OCI-LY3 (cell line): ENCODE measurements around the gene MARK1.

ENCODE experiments used
- H2AFZ ChIP-seq: fragments of 200-600, 300-600 bp; shearing (Covaris generic); 2 replicates; pipeline ENCODE4 v1.6.0; 2014; ENCODE audit warnings: antibody characterized with exemption, low read depth, low read length
- H3K27ac ChIP-seq: fragments of 200-600, 300-600 bp; sonication (generic); 2 replicates; pipeline ENCODE4 v1.5.1; 2014; ENCODE audit warnings: mild to moderate bottlenecking, low read length, moderate library complexity, mixed read lengths
- H3K27me3 ChIP-seq: fragments of 200-600, 300-600 bp; sonication (generic); 2 replicates; pipeline ENCODE4 v1.6.1; 2014; ENCODE audit warnings: low read depth, low read length, mixed read lengths
- H3K36me3 ChIP-seq: fragments of 200-600, 300-600 bp; sonication (generic); replicated peaks from 2 replicates; pipeline ENCODE3; 2014; ENCODE audit warnings: low read depth, low read length, mixed read lengths
- H3K4me1 ChIP-seq: fragments of 300-600, 200-600 bp; sonication (generic); 2 replicates; pipeline ENCODE4 v1.6.1; 2014; ENCODE audit warnings: low read length, mixed read lengths
- H3K4me2 ChIP-seq: fragments of 200-600, 300-600 bp; sonication (generic); 2 replicates; pipeline ENCODE4 v1.6.1; 2014; ENCODE audit warnings: low read length, mixed read lengths
- H3K4me3 ChIP-seq: fragments of 300-600, 200-600 bp; sonication (generic); 2 replicates; pipeline ENCODE4 v1.5.1; 2014; ENCODE audit warnings: antibody characterized with exemption, mild to moderate bottlenecking, low read length, moderate library complexity
- H3K79me2 ChIP-seq: fragments of 300-600, 200-600 bp; shearing (Covaris generic); 2 replicates; pipeline ENCODE4 v1.6.1; 2014; ENCODE audit warnings: mild to moderate bottlenecking, low read length, mixed read lengths
- H3K9ac ChIP-seq: fragments of 300-600, 200-600 bp; shearing (Covaris generic); 2 replicates; pipeline ENCODE4 v1.6.0; 2014; ENCODE audit warnings: mild to moderate bottlenecking, low read length, moderate library complexity
- H3K9me3 ChIP-seq: fragments of 200-600, 300-600 bp; shearing (Covaris generic); 2 replicates; pipeline ENCODE4 v1.6.1; 2014; ENCODE audit warnings: low read length, mixed read lengths; ENCODE audit not compliant: insufficient read depth
- H4K20me1 ChIP-seq: fragments of 200-600, 300-600 bp; sonication (generic); 2 replicates; pipeline ENCODE4 v1.6.1; 2016; ENCODE audit warnings: low read length, mixed read lengths; ENCODE audit not compliant: insufficient read depth
- CTCF ChIP-seq: fragments of 200-600, 300-600 bp; sonication (generic); IDR thresholded peaks from 2 replicates; pipeline ENCODE4 v1.5.1; 2014; ENCODE audit warnings: antibody characterized with exemption, low read length, low read depth
- EZH2phosphoT487 ChIP-seq: fragments of 200-600 bp; shearing (Covaris generic); IDR thresholded peaks from 2 replicates; pipeline ENCODE4 v1.6.1; 2018; ENCODE audit warnings: antibody characterized with exemption, mixed run types, low read depth

MARK1 gene

GRCh38 chr1:220616836-220617235, 88.9 kb downstream of the MARK1 start:
- no peak overlapping the region for H2AFZ ChIP-seq
- H3K9me3 ChIP-seq = no peaks in the 10 kb centered on the region
- no peak overlapping the region for H3K27ac ChIP-seq
- H4K20me1 ChIP-seq = no peaks in the 10 kb centered on the region
- no peaks in the 10 kb centered on the region for H3K79me2 ChIP-seq
- H3K4me1 ChIP-seq = no peaks in the 10 kb centered on the region
- no peaks in the 10 kb centered on the region for H3K36me3 ChIP-seq
- H3K27me3 ChIP-seq = no peaks in the 10 kb centered on the region
- no peak for TF ChIP-seq EZH2phosphoT487
- no peak for TF ChIP-seq CTCF
- H3K9ac ChIP-seq = no peak overlapping the region
- no peak overlapping the region for H3K4me3 ChIP-seq
- H3K4me2 ChIP-seq = no peak overlapping the region

GRCh38 chr1:220628431-220628830, 100.5 kb downstream of the MARK1 start:
- H3K9ac ChIP-seq = no peak overlapping the region
- no peak for TF ChIP-seq EZH2phosphoT487
- no peak overlapping the region for H3K4me3 ChIP-seq
- no peaks in the 10 kb centered on the region for H3K79me2 ChIP-seq
- no peaks in the 10 kb centered on the region for H3K4me1 ChIP-seq
- no peaks in the 10 kb centered on the region for H3K27me3 ChIP-seq
- no peaks in the 10 kb centered on the region for H4K20me1 ChIP-seq
- no peak overlapping the region for H3K27ac ChIP-seq
- no peak overlapping the region for H3K4me2 ChIP-seq
- H3K36me3 ChIP-seq = no peaks in the 10 kb centered on the region
- no peak overlapping the region for H2AFZ ChIP-seq
- H3K9me3 ChIP-seq = no peaks in the 10 kb centered on the region

- Histone ChIP-seq H3K9me3 (no peaks in the 10 kb centered on the region), H2AFZ (no peak overlapping the region), H3K79me2 (no peaks in the 10 kb centered on the region), H3K4me2 (no peak overlapping the region), H3K36me3 (no peaks in the 10 kb centered on the region), H3K4me3 (no peak overlapping the region), H3K4me1 (no peaks in the 10 kb centered on the region), H4K20me1 (no peaks in the 10 kb centered on the region), H3K27me3 (no peaks in the 10 kb centered on the region), H3K9ac (no peak overlapping the region), H3K27ac (no peak overlapping the region)
- TF ChIP-seq CTCF (no peak), EZH2phosphoT487 (no peak)
These were observed 103.4 kb downstream of the MARK1 start for GRCh38 chr1:220631238-220631815.

GRCh38 chr1:220637759-220638158, 109.8 kb downstream of the MARK1 start:
- H3K4me2 ChIP-seq = no peak overlapping the region
- no peak overlapping the region for H2AFZ ChIP-seq
- H3K27me3 ChIP-seq = no peaks in the 10 kb centered on the region
- H3K27ac ChIP-seq = no peak overlapping the region
- no peaks in the 10 kb centered on the region for H3K9me3 ChIP-seq
- H3K36me3 ChIP-seq = no peaks in the 10 kb centered on the region
- H3K4me3 ChIP-seq = no peak overlapping the region
- TF ChIP-seq CTCF (no peak), EZH2phosphoT487 (no peak)
- H3K4me1 ChIP-seq = no peaks in the 10 kb centered on the region
- H3K79me2 ChIP-seq = no peaks in the 10 kb centered on the region
- H4K20me1 ChIP-seq = no peaks in the 10 kb centered on the region
- no peak overlapping the region for H3K9ac ChIP-seq

- H3K4me2 ChIP-seq = no peak overlapping the region
- H3K4me3 ChIP-seq = no peak overlapping the region
- no peaks in the 10 kb centered on the region for H3K36me3 ChIP-seq
- H3K4me1 ChIP-seq = no peaks in the 10 kb centered on the region
- no peak overlapping the region for H3K9ac ChIP-seq
- H3K27me3 ChIP-seq = no peaks in the 10 kb centered on the region
- H2AFZ ChIP-seq = no peak overlapping the region
- H3K27ac ChIP-seq = no peak overlapping the region
- no peaks in the 10 kb centered on the region for H3K79me2 ChIP-seq
- H4K20me1 ChIP-seq = no peaks in the 10 kb centered on the region
- no peaks in the 10 kb centered on the region for H3K9me3 ChIP-seq
- TF ChIP-seq CTCF = no peak
- TF ChIP-seq EZH2phosphoT487 = no peak
These were observed 114.3 kb downstream of the MARK1 start for GRCh38 chr1:220642285-220642684.
